Measurements from ENCODE around the gene SNTG2.

Gene SNTG2

DNA sequence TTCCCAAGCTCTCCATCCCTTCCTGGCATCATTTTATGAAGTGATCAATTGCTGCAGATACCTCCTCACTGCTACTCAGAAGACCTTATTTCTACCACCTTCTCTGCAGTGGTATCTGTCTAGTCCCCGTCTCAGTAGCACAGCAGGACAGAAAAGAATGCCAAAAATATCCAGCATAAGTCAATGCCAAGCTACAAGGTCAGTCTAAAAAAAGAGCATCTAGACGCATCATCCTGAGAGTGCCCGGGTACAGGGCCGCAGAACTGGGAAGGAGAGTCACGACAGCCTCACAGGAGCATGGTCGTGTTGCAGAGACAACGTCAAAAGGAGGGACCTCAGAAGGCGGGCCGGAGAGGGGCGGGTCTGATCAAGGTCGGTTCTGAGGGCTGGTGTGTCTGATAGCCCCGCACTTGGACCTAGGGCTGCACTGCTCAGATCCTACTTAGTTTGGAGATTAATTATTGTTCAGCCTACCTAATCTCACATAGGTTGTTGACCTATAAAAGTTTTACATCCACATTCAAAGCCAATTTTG lies 24.3 kb upstream of the SNTG2 start:
- no peak for DNase-seq

DNA sequence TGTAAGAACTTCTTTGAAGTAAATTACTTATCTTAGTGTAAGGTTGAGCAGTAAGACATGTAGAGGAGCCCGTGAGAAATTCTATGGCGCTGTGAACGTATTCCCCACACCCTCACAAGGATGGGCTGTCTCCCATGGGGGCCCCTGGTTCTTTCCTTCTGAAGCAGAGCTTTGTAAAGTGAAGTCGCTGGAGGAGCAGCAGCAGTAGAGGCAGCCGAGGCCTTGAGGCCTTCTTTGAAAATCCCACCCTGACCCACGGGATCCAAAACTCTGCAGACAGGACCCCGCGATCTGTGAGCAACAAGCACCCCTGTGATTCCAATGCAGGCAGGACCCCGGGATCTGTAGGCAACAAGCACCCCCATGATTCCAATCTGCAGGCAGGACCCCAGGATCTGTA lies 23.8 kb upstream of the SNTG2 start:
- DNase-seq = no peak

DNA sequence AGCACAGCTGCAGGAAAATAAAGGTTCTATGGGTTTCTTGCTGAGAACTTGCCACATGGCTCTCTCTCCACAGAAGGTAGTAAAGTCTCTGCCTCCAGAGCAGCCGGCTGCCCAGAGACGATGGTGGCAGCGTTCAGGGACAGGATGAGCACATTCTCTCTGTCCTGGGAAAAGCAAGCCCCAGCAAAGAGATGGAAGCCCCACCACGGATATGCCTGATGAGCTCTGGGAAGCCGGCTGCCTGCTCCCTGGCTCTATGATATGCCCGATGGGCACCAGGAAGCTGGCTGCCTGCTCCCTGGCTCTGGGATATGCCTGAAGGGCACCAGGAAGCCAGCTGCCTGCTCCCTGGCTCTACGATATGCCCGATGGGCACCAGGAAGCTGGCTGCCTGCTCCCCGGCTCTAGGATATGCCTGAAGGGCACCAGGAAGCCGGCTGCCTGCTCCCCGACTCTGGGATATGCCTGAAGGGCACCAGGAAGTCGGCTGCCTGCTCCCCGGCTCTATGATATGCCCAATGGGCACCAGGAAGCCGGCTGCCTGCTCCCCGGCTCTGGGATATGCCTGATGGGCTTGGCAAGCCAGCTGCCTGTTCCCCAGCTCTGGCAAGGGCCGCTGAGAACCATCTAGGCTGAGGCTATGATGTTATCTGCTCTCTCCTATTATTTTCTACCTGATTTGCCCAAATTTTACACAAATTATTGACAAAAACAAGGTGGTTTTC lies 21.5 kb upstream of the SNTG2 start:
- DNase-seq = no peak

DNA sequence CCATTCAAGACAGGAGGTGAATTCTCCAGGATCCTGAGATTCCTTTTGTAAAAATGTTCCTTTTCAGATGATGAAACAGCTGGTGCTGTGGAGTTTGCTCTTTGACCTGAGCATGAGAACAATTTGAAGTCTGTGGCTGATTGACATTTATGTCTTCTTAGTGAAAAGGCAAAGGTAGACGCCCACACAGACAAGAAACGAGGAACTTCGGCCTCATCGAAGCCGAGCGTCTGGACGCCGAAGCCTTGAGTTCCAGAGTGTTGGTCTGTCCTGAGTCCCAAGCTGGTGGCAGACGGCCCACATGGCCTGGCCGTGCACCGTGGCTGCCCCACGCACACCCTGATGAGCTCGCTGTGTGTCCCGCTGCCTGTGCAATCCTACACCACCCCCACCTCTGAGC lies 20.7 kb upstream of the SNTG2 start:
- no peak for DNase-seq

DNA sequence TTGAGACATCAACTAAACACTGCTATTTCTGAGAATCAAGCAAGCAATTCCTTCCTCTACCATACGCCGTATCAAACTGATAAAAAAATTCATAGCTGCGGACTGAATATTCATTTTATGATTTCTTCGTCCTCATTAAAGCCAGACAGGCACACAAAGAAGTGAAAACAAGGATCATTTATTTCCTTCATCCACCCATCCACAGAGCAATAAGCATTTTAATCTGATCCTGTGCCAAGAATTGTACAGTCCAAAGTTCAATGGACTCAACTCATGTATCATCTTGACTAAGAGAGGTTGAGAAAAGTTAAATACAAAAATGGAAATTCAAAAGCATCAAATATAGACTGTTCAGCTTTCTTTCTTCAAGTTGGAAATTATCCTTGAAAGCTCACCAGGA lies 19.7 kb upstream of the SNTG2 start:
- DNase-seq = no peak

DNA sequence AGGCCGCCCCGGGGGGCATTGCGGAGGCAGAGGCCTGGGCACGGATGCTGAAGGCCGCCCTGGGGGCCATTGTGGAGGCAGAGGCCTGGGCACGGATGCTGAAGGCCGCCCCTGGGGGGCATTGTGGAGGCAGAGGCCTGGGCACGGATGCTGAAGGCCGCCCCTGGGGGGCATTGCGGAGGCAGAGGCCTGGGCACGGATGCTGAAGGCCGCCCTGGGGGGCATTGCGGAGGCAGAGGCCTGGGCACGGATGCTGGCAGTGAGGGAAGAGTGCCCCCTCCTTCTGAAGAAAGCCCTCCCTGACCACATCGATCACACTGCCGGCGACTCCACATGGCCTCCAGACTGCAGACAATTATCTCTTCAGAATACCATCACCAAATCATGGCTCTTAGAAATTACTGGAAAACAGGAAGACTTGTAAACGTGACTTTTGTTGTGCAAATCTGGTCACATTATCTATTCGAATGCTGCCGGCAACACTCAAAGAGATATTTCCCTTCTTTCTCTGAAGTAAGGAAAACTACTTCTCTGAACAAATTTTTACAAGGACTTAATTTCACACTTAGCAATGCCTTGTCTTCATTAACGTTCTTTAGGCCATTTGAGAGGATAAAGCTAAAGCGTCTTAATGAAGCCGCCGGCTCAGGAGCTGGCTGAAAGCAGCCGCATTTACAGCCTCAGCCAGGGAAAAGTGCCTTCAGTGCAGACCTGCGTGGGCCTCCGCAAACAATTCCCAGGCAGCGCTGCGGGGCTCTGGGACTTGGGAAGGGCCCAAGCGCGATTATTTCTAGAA lies 18.1 kb upstream of the SNTG2 start:
- DNase-seq = no peak

DNA sequence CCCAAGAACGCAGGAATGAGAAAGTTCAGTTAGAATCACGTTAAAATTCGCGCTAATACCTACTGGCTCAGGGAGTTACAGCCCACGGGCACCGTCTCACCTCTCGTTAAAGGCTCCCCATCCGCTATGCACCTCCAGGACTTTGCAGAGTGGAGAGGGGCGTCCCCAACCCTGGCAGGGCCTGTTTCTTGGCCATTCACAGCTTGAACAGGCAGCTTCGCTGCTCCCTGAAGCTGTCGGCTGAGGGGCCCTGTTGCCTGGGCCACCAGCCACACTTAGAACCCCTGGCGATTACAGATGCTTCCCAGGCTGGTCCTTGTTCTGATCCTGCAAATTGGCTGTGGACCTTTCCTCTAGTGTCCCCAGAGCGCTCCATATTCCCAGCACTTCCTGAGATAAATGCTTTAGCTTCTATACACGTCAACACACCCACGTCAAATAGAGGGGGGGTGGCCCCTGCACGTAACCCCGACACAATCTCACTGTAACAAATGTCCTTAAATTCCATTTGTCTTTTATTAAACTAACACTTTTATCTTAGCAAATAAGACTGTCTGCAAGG lies 16.8 kb upstream of the SNTG2 start:
- DNase-seq = no peak

DNA sequence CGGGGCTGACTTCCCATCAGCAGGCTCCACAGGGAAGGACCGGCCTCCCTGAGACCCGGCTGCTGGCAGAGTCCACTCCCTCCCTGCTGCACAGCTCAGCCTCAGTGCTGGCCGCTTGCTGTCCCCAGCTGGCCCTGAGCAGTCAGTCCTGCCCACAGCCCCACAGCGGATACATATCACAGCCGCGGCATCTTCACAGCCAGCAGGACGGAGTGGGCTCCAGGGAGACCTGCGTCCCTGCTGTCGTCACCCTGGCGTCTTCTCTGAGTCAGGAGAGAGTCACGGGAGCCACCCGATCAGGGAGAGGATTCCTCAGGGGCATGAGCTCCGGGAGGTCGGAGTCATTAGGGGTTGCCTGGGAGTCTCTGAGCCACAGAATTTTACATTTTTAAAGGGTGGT lies 13.1 kb upstream of the SNTG2 start:
- DNase-seq = no peak

DNA sequence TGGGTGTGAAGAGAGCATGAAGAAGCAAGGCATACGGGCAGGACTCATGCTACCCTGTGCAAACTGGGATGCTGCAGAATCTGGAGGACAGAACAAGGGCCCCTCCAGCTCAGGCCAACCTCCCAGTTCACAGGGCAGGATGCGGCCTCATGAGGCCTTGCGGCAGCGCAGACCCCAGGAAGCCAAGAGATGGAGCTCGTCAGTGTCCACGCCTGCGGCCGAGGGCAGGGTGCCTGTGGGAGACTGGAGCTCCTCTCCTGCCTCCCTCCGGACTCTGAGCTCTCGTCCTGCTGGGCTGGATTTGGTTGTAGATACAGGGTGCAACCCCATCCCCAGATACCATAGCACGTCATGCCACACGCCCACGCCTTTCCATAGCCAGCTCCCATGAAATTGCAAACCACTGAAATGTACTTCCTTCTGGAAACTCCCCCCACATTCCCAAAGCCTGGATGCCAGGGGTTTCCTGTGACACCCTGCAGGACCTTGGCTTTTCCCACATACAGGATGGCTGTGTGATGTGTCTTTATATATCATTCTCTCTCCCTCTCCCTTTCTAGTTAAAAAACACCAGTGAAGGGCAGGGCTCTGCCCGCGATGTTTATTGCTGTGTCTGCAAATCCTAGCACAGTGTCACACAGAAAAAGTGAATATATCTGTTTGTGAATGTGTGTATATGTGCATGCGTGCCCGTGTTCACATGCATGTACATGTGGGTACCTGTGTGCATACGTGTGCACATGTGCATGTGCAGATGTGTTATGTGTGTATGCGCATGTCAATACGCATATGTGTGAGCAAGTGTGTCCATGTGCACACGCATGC lies 12.3 kb upstream of the SNTG2 start:
- DNase-seq = no peak

DNA sequence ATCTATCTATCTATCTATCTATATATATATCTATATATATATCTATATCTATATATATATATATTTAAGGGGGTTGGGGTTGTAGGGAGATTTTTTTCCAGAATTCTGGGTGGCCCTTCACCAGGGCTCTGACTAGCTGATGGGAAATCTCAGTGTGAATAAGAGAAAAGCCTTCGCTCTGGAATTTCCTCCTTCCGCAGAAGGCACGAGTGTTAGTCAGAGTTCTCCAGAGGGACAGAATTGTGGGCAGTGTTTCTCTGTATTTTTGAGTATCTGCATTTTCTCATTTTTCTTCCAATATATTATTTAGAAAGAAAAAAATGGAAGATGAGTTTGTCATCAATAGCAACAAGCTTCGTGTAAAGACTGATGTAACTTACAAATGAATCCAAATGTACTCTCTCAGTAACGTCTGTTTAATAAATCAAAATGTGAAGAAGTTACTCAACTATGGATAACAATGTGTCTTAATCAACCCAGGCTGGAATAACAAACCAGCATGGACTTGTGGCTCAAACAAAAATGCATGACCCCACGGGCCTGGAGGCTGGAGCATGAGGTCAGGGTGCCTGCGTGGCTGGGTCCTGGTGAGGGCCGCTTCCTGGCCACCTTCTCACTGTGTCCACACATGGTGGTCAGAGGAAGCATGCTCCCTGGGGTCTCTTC lies 10.6 kb upstream of the SNTG2 start:
- DNase-seq = no peak

DNA sequence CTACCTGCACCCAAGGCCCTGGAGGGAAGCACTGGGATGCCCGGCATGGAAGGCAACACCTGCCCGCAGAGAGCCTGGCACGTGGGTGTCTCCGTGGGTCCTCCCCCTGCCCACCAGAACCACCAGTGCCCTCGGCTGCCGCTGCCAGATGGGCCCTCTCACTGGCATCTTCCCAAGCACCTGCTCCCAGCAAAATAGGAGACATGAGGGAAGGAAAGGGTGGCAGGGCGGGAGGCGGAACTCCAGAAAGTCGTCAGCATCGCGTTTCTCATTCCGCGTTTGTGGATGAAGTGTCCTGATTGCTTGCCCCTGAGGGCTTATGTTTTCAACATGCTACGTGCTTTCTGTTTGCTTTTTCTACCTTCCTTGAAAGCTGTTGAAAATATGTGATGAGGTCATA lies 8.8 kb upstream of the SNTG2 start:
- DNase-seq = no peak

DNA sequence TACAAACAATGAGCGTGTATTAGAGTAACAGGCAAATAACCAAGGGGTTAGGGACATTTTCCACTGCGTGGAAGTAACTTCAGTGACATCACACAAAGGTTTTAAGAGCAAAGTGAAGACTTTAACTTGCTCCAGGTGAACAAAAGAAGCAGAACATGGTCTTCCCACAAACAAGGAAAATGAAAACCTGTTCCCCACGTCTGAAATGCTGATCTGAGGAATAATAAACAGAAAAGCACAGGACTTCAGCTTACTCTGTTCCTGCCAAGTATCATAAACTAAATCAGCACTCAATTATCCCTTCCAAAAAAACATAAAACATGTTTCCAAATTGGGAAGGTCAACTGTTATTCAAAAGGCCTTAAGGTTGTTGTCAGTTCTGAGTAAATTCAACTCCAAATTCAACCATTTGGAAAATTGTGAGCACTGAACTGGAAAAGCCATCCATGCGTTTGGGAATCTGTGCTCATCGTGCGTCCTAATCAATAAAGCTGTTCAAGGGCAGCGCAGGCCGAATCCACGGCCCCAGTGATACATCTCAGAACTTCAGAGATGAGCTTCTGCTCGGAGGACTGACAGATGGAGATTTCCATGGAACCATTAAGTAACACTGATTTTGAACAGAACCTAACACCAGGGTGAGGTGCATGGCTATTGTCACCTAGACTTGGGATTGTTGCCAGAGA lies 7.7 kb upstream of the SNTG2 start:
- no peak for DNase-seq

DNA sequence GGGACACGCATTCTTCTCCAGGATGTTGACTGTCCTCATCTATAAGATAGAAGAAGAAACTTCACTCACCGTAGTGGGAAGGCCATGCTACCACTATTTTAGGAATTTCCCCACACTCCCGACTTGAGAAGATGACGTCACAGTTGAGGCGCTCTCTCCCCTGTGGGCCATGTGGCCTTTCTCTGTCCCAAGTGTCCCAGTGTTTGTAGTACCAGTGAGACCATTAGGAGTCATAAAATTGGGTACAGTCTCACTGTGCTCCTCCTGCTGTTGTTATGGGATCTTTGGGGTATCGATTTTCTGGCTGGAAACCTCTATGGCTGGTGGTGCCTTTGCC lies 7.2 kb upstream of the SNTG2 start:
- DNase-seq = no peak

DNA sequence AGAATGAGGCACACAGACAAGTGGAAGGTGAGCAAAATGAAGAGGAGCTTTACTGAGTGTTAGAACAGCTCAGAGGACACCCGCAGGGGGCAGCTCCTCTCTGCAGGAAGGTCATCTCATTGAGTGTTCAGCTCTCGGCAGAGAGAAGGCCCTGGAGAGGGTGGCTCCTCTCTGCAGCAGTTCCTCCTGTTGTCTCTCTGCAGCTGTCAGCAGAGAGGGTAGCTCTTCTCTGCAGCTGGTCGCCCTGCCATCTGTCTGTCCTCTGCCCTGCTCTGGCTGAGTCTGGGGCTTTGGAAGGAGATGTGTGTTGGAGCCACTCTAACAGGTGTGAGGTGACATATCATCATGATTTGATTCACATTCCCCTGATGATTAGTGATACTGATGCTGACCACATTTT lies 6.8 kb upstream of the SNTG2 start:
- DNase-seq = no peak

DNA sequence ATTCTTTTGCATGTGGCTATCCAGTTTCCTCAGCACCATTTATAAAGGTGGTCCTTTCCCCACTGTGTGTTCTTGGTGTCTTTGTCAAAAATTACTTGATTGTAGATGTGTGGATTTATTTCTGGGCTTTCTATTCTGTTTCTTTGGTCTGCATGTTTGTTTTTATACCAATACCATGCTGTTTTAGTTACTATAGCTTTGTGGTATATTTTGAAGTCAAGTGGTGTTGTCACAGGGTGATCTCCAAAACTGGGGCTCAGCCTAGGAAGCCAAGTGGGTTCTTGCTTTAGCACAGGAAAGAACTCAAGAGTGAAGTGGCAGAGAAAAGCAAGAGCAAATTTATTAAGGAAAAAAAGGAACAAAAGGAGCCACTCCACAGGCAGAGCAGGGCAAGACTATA lies 6.0 kb upstream of the SNTG2 start:
- no peak for DNase-seq

DNA sequence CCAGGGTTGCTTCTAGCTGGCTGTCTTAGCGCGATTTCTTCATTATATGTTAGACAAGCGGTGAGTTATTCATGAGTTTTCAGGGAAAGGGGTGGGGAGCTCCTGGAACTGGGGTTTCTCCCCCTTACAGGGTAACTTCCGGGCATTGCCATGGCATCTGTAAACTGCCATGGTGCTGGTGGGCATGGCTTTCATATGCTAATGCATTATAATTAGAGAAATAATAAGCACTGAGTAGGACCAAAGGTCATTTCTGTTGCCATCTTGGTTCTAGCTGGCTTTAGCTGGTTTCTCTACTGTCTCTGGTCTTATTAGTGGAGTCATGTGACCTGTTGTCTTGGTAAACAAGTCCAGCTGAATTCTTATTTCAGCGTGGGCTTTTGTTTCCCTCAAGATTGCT lies 5.5 kb upstream of the SNTG2 start:
- no peak for DNase-seq

DNA sequence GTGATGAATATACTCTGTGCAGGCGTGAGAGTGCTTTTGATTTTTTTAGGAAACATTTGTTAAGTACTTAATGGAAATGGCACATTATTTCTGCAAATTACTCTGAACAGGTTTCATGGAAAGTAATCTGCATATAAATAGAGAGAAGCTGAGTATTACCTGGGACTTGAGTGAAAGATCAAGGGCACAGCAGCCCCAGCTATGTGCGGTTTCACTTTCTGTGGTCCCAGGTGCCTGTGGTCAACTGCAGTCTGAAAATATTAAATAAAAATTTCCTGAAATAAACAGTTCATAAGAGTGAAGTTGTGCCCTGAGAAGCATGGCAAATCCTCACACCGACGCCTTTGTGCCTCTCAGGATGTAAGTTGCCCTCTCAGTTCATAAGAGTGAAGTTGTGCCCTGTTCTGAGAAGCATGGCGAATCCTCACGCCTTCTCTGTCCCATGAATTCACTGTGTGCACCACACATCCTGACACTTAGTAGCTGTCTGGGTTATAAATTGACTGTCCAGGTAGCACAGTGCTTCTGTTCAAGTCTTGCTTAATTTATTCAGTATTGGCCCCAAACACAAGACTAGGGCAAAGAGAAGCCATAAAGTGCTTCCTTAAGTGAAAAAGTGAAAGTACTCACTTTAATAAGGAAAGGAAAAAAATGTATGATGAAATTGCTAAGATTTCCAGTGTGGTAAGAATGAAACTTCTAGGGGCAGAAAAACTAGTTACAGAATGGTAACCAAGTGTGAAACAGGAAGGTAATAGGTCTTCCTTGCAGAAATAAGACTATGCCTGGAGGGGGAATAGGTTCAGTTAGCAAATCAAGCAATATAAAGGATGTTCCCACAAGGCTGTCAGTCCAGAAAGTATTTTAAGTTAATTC lies 4.3 kb upstream of the SNTG2 start:
- no peak for DNase-seq

DNA sequence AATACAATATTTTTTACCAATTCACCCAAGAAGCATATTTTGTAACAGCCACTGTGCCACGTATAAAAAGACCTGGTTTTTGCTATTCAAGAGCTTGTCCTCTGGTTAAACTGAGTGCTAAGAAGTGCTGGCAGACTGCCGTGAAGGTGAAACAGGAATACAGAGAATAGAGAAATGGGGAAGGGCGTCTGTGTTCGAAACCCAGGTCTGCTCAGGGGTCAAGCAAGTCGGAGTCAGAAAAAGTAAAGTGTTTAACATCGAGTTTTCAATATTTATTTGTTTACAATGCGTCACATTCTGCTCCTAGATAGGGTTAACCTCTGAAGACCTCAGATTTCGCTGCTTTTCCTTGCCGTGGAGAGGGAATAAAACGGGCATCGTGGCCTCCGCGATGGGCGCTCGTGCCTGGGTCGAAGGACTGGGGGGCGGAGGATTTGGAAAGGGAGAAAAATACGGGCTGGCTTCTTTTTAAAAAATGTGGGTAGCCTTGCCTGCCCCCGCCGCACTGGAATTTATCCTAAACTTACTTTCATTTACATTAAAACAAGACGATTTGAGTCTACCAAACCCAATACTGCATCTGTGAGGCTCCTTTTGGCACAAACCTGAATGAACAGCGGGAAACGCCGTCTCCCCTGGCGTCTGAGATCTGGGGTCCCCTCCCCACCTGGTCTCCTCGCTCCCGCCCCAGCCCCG lies 1.1 kb upstream of the SNTG2 start:
- no peak for DNase-seq
